ENCODE measurements around the gene XPO4.
"Not testable (repeated sequence)": the region's sequence is repeated elsewhere in the genome, so short reads cannot be mapped to it uniquely, and the experiment has no call there.

XPO4 gene

GRCh38 chr13:20927596-20928257 is 25.2 kb upstream of the XPO4 start:
- TF ChIP-seq, protein P1, sequence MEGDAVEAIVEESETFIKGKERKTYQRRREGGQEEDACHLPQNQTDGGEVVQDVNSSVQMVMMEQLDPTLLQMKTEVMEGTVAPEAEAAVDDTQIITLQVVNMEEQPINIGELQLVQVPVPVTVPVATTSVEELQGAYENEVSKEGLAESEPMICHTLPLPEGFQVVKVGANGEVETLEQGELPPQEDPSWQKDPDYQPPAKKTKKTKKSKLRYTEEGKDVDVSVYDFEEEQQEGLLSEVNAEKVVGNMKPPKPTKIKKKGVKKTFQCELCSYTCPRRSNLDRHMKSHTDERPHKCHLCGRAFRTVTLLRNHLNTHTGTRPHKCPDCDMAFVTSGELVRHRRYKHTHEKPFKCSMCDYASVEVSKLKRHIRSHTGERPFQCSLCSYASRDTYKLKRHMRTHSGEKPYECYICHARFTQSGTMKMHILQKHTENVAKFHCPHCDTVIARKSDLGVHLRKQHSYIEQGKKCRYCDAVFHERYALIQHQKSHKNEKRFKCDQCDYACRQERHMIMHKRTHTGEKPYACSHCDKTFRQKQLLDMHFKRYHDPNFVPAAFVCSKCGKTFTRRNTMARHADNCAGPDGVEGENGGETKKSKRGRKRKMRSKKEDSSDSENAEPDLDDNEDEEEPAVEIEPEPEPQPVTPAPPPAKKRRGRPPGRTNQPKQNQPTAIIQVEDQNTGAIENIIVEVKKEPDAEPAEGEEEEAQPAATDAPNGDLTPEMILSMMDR (IDR thresholded peaks at IDR 0.05; ENCODE audit: insufficient read depth, low read length, poor library complexity, severe bottlenecking) = no peak
- no peak for TF ChIP-seq EZH2phosphoT487 (conservative IDR thresholded peaks at IDR 0.05; ENCODE audit: low read length)
- H3K4me2 ChIP-seq (ENCODE audit: low read depth, low read length, poor library complexity, severe bottlenecking) = no peak overlapping the region

GRCh38 chr13:20925395-20925790 is 22.8 kb upstream of the XPO4 start:
- H3K4me3 ChIP-seq (ENCODE audit: insufficient read depth, low read length, poor library complexity, severe bottlenecking); H3F3A ChIP-seq (ENCODE audit: insufficient read depth); H3K4me2 ChIP-seq (ENCODE audit: low read depth, low read length, poor library complexity, severe bottlenecking); H4K20me1 ChIP-seq (ENCODE audit: low read depth, low read length); H3K9me3 ChIP-seq (ENCODE audit: insufficient read depth, low read length); H3K36me3 ChIP-seq (ENCODE audit: low read length); H3K9ac ChIP-seq (ENCODE audit: low read length); H3K79me2 ChIP-seq (ENCODE audit: insufficient read depth, low read length); H3K27ac ChIP-seq (ENCODE audit: low read depth, low read length); H2AFZ ChIP-seq (ENCODE audit: low read depth, low read length, severe bottlenecking); H3K27me3 ChIP-seq (ENCODE audit: low read length); H3K9me2 ChIP-seq (replicated peaks; ENCODE audit: insufficient read depth, low read length): not testable (repeated sequence)

More at GRCh38 chr13:20927596-20928257, 25.2 kb upstream of the XPO4 start:
- no peak overlapping the region for H3K9ac ChIP-seq (ENCODE audit: low read length)
- H3K36me3 ChIP-seq (ENCODE audit: low read length) = no peaks in the 10 kb centered on the region
- no peaks in the 10 kb centered on the region for H4K20me1 ChIP-seq (ENCODE audit: low read depth, low read length)
- H3K27me3 ChIP-seq (ENCODE audit: low read length) = no peaks in the 10 kb centered on the region
- no peaks in the 10 kb centered on the region for H3K9me3 ChIP-seq (ENCODE audit: insufficient read depth, low read length)
- no peak overlapping the region for H3K27ac ChIP-seq (ENCODE audit: low read depth, low read length)
- H3K9me2 ChIP-seq (replicated peaks; ENCODE audit: insufficient read depth, low read length) = no peaks in the 10 kb centered on the region
- no peaks in the 10 kb centered on the region for H3K79me2 ChIP-seq (ENCODE audit: insufficient read depth, low read length)
- H3K4me3 ChIP-seq (ENCODE audit: insufficient read depth, low read length, poor library complexity, severe bottlenecking) = no peak overlapping the region
- no peaks in the 10 kb centered on the region for H3F3A ChIP-seq (ENCODE audit: insufficient read depth)
- no peak overlapping the region for H2AFZ ChIP-seq (ENCODE audit: low read depth, low read length, severe bottlenecking)

GRCh38 chr13:20924758-20925394 is 22.3 kb upstream of the XPO4 start:
- no peaks in the 10 kb centered on the region for H4K20me1 ChIP-seq (ENCODE audit: low read depth, low read length)
- no peak overlapping the region for H3K4me3 ChIP-seq (ENCODE audit: insufficient read depth, low read length, poor library complexity, severe bottlenecking)
- H3K9me2 ChIP-seq (replicated peaks; ENCODE audit: insufficient read depth, low read length) = no peaks in the 10 kb centered on the region
- no peak for TF ChIP-seq EZH2phosphoT487 (conservative IDR thresholded peaks at IDR 0.05; ENCODE audit: low read length)
- TF ChIP-seq, protein P1 (IDR thresholded peaks at IDR 0.05; ENCODE audit: insufficient read depth, low read length, poor library complexity, severe bottlenecking) = peak; percentile 71
- no peaks in the 10 kb centered on the region for H3F3A ChIP-seq (ENCODE audit: insufficient read depth)
- H3K9ac ChIP-seq (ENCODE audit: low read length) = no peak overlapping the region
- H3K27me3 ChIP-seq (ENCODE audit: low read length) = no peaks in the 10 kb centered on the region
- H3K9me3 ChIP-seq (ENCODE audit: insufficient read depth, low read length) = no peaks in the 10 kb centered on the region
- H3K36me3 ChIP-seq (ENCODE audit: low read length) = no peaks in the 10 kb centered on the region
- no peak overlapping the region for H3K4me2 ChIP-seq (ENCODE audit: low read depth, low read length, poor library complexity, severe bottlenecking)
- no peaks in the 10 kb centered on the region for H3K79me2 ChIP-seq (ENCODE audit: insufficient read depth, low read length)
- no peak overlapping the region for H3K27ac ChIP-seq (ENCODE audit: low read depth, low read length)
- H2AFZ ChIP-seq (ENCODE audit: low read depth, low read length, severe bottlenecking) = no peak overlapping the region

GRCh38 chr13:20923272-20923671 is 20.7 kb upstream of the XPO4 start:
- Histone ChIP-seq H3K4me3 (ENCODE audit: insufficient read depth, low read length, poor library complexity, severe bottlenecking) (no peak overlapping the region), H3K27ac (ENCODE audit: low read depth, low read length) (no peak overlapping the region), H3F3A (ENCODE audit: insufficient read depth) (no peaks in the 10 kb centered on the region), H3K36me3 (ENCODE audit: low read length) (no peaks in the 10 kb centered on the region), H4K20me1 (ENCODE audit: low read depth, low read length) (no peaks in the 10 kb centered on the region), H2AFZ (ENCODE audit: low read depth, low read length, severe bottlenecking) (no peak overlapping the region), H3K9ac (ENCODE audit: low read length) (no peak overlapping the region), H3K9me3 (ENCODE audit: insufficient read depth, low read length) (no peaks in the 10 kb centered on the region), H3K9me2 (replicated peaks; ENCODE audit: insufficient read depth, low read length) (no peaks in the 10 kb centered on the region), H3K79me2 (ENCODE audit: insufficient read depth, low read length) (no peaks in the 10 kb centered on the region), H3K27me3 (ENCODE audit: low read length) (no peaks in the 10 kb centered on the region), H3K4me2 (ENCODE audit: low read depth, low read length, poor library complexity, severe bottlenecking) (no peak overlapping the region)
- TF ChIP-seq, protein P1 (IDR thresholded peaks at IDR 0.05; ENCODE audit: insufficient read depth, low read length, poor library complexity, severe bottlenecking) = no peak
- no peak for TF ChIP-seq EZH2phosphoT487 (conservative IDR thresholded peaks at IDR 0.05; ENCODE audit: low read length)

Data from SU-DHL-6 (cell line).